ENCODE results near the gene AXIN2.

DNA sequence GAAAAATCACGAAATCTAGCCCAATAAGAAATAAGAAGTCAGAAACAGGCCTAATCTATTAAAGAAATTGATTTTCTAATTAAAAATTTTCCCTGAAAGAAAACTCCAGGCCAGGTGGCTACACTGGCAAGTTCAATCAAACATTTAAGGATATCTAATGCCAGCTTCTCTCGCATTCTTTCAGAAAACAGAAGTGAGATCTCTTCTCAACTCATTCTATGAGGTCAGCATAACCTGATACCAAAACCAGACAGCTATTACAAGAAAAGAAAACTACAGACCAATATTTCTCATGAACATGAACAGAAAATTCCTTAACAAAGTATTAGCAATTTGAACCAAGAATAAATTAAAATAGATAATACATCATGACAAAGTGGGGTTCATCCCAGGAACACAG lies 52.4 kb downstream of the AXIN2 start:
- TF ChIP-seq, protein P1, sequence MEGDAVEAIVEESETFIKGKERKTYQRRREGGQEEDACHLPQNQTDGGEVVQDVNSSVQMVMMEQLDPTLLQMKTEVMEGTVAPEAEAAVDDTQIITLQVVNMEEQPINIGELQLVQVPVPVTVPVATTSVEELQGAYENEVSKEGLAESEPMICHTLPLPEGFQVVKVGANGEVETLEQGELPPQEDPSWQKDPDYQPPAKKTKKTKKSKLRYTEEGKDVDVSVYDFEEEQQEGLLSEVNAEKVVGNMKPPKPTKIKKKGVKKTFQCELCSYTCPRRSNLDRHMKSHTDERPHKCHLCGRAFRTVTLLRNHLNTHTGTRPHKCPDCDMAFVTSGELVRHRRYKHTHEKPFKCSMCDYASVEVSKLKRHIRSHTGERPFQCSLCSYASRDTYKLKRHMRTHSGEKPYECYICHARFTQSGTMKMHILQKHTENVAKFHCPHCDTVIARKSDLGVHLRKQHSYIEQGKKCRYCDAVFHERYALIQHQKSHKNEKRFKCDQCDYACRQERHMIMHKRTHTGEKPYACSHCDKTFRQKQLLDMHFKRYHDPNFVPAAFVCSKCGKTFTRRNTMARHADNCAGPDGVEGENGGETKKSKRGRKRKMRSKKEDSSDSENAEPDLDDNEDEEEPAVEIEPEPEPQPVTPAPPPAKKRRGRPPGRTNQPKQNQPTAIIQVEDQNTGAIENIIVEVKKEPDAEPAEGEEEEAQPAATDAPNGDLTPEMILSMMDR (IDR thresholded peaks at IDR 0.05): no peak
- no peak for TF ChIP-seq POLR2A (IDR thresholded peaks at IDR 0.05)
